Mesendoderm (in vitro differentiated cells): Measurements from ENCODE around the gene ST8SIA6.

Experiments
- DNase-seq: peaks from one replicate; pipeline ENCODE4 v3.0.0; 2013
- H2AK5ac ChIP-seq: 2 replicates; pipeline ENCODE4 v1.6.1; 2013; ENCODE audit warnings: low read length, inconsistent platforms
- H2BK120ac ChIP-seq: 2 replicates; pipeline ENCODE4 v1.6.1; 2013; ENCODE audit warnings: low read depth, mild to moderate bottlenecking, low read length, moderate library complexity, mixed read lengths
- H2BK15ac ChIP-seq: replicated peaks from 2 replicates; pipeline ENCODE4 v1.6.1; 2013; ENCODE audit warnings: low read depth, mild to moderate bottlenecking, moderate library complexity
- H2BK5ac ChIP-seq: 2 replicates; pipeline ENCODE4 v1.6.1; 2013; ENCODE audit warnings: low read length, inconsistent platforms
- H3K18ac ChIP-seq: 2 replicates; pipeline ENCODE4 v1.6.1; 2013; ENCODE audit warnings: mild to moderate bottlenecking, low read length, mixed read lengths
- H3K23ac ChIP-seq: one replicate; pipeline ENCODE4 v1.6.1; 2013; ENCODE audit warnings: low read length
- H3K27ac ChIP-seq: 2 replicates; pipeline ENCODE4 v1.5.1; 2013; ENCODE audit warnings: low read depth, mild to moderate bottlenecking, inconsistent platforms, low read length, moderate library complexity
- H3K27me3 ChIP-seq: 2 replicates; pipeline ENCODE4 v1.6.1; 2013; ENCODE audit warnings: low read length, control low read depth, mild to moderate bottlenecking, inconsistent platforms; ENCODE audit not compliant: insufficient read depth, poor library complexity
- H3K36me3 ChIP-seq: 2 replicates; pipeline ENCODE4 v1.6.1; 2013; ENCODE audit warnings: low read length, inconsistent platforms; ENCODE audit not compliant: control insufficient read depth, insufficient read depth
- H3K4ac ChIP-seq: one replicate; pipeline ENCODE4 v1.6.1; 2013; ENCODE audit warnings: low read depth, mild to moderate bottlenecking, low read length, moderate library complexity
- H3K4me1 ChIP-seq: 2 replicates; pipeline ENCODE4 v1.6.1; 2013; ENCODE audit warnings: low read depth, low read length, inconsistent platforms; ENCODE audit not compliant: control insufficient read depth
- H3K4me2 ChIP-seq: 2 replicates; pipeline ENCODE4 v1.6.1; 2013; ENCODE audit warnings: low read length
- H3K4me3 ChIP-seq: 2 replicates; pipeline ENCODE4 v1.5.1; 2013; ENCODE audit warnings: mild to moderate bottlenecking, low read length
- H3K56ac ChIP-seq: one replicate; pipeline ENCODE4 v1.6.1; 2013; ENCODE audit warnings: low read length
- H3K79me1 ChIP-seq: 2 replicates; pipeline ENCODE4 v1.6.1; 2013; ENCODE audit warnings: low read length, inconsistent platforms
- H3K79me2 ChIP-seq: 2 replicates; pipeline ENCODE4 v1.6.1; 2013; ENCODE audit warnings: mild to moderate bottlenecking, low read length; ENCODE audit not compliant: control insufficient read depth, insufficient read depth
- H3K9ac ChIP-seq: 2 replicates; pipeline ENCODE4 v1.6.1; 2013; ENCODE audit warnings: low read length, inconsistent platforms
- H4K5ac ChIP-seq: one replicate; pipeline ENCODE4 v1.6.1; 2013; ENCODE audit warnings: low read length
- H4K8ac ChIP-seq: one replicate; pipeline ENCODE4 v1.6.1; 2013; ENCODE audit warnings: low read depth, mild to moderate bottlenecking, control low read depth, low read length, moderate library complexity
- WGBS: extraction: QIAGEN DNeasy Blood & Tissue Kit; methylation state at CpG from one replicate; pipeline ENCODE4 v1.1.7; 2013; ENCODE audit warnings: low lambda C conversion rate, missing lambda C conversion rate; ENCODE audit not compliant: insufficient coverage; ENCODE audit errors: extremely low coverage; 5-methylcytosine and 5-hydroxymethylcytosine counted together

The ST8SIA6 gene

GRCh38 chr10:17368708-17369272, 85.6 kb downstream of the ST8SIA6 start:
- Histone ChIP-seq H4K8ac (no peak overlapping the region), H4K5ac (no peak overlapping the region), H3K4me2 (no peak overlapping the region), H3K9ac (no peak overlapping the region), H3K27me3 (no peaks in the 10 kb centered on the region), H3K27ac (no peak overlapping the region), H3K79me1 (no peaks in the 10 kb centered on the region), H2AK5ac (no peak overlapping the region), H3K36me3 (no peaks in the 10 kb centered on the region), H3K56ac (no peak overlapping the region), H3K4me1 (no peaks in the 10 kb centered on the region), H3K18ac (no peak overlapping the region), H2BK5ac (no peak overlapping the region), H3K4me3 (no peak overlapping the region), H3K4ac (no peak overlapping the region), H3K79me2 (no peaks in the 10 kb centered on the region), H2BK15ac (no peak overlapping the region), H3K23ac (no peak overlapping the region), H2BK120ac (no peak overlapping the region)
- no peak for DNase-seq
- 100% methylated on average over 2 of the region's 4 CpGs for WGBS

GRCh38 chr10:17366705-17367104, 87.7 kb downstream of the ST8SIA6 start:
- no peak overlapping the region for H3K23ac ChIP-seq
- H3K79me1 ChIP-seq: no peaks in the 10 kb centered on the region
- no peak overlapping the region for H2AK5ac ChIP-seq
- H4K8ac ChIP-seq: no peak overlapping the region
- H3K4ac ChIP-seq: no peak overlapping the region
- no peaks in the 10 kb centered on the region for H3K36me3 ChIP-seq
- H3K4me3 ChIP-seq: no peak overlapping the region
- H3K56ac ChIP-seq: no peak overlapping the region
- no peak overlapping the region for H3K4me2 ChIP-seq
- H3K79me2 ChIP-seq: no peaks in the 10 kb centered on the region
- H3K27me3 ChIP-seq: no peaks in the 10 kb centered on the region
- no peak overlapping the region for H2BK5ac ChIP-seq
- no peak overlapping the region for H2BK15ac ChIP-seq
- H4K5ac ChIP-seq: no peak overlapping the region
- H2BK120ac ChIP-seq: no peak overlapping the region
- no peak for DNase-seq
- H3K18ac ChIP-seq: no peak overlapping the region
- H3K9ac ChIP-seq: no peak overlapping the region
- no peaks in the 10 kb centered on the region for H3K4me1 ChIP-seq
- H3K27ac ChIP-seq: no peak overlapping the region

- Histone ChIP-seq H3K79me1 (no peaks in the 10 kb centered on the region), H3K23ac (no peak overlapping the region), H3K4me2 (no peak overlapping the region), H3K4me3 (no peak overlapping the region), H3K56ac (no peak overlapping the region), H3K18ac (no peak overlapping the region), H3K4me1 (no peaks in the 10 kb centered on the region), H2AK5ac (no peak overlapping the region), H4K5ac (no peak overlapping the region), H2BK5ac (no peak overlapping the region), H3K4ac (no peak overlapping the region), H3K36me3 (no peaks in the 10 kb centered on the region), H2BK120ac (no peak overlapping the region), H3K9ac (no peak overlapping the region), H3K27ac (no peak overlapping the region), H4K8ac (no peak overlapping the region), H3K79me2 (no peaks in the 10 kb centered on the region), H2BK15ac (no peak overlapping the region), H3K27me3 (no peaks in the 10 kb centered on the region)
- no CpG with 5 or more reads among the region's 1 CpG for whole genome bisulfite sequencing
- DNase-seq: no peak
Observed at GRCh38 chr10:17365402-17365801, 89.0 kb downstream of the ST8SIA6 start.

GRCh38 chr10:17358461-17358860, 95.9 kb downstream of the ST8SIA6 start:
- no peak overlapping the region for H3K23ac ChIP-seq
- no peaks in the 10 kb centered on the region for H3K27me3 ChIP-seq
- no peaks in the 10 kb centered on the region for H3K36me3 ChIP-seq
- no peak overlapping the region for H2AK5ac ChIP-seq
- H3K9ac ChIP-seq: no peak overlapping the region
- no peaks in the 10 kb centered on the region for H3K79me2 ChIP-seq
- H3K4me1 ChIP-seq: no peaks in the 10 kb centered on the region
- H4K8ac ChIP-seq: no peak overlapping the region
- no peak overlapping the region for H4K5ac ChIP-seq
- no peak overlapping the region for H2BK120ac ChIP-seq
- H3K56ac ChIP-seq: no peak overlapping the region
- no peak overlapping the region for H3K18ac ChIP-seq
- no peak overlapping the region for H3K27ac ChIP-seq
- H3K4me3 ChIP-seq: no peak overlapping the region
- no peak overlapping the region for H3K4ac ChIP-seq
- DNase-seq: no peak
- no peak overlapping the region for H2BK5ac ChIP-seq
- no peaks in the 10 kb centered on the region for H3K79me1 ChIP-seq
- H3K4me2 ChIP-seq: no peak overlapping the region
- no peak overlapping the region for H2BK15ac ChIP-seq
- no CpG with 5 or more reads among the region's 1 CpG for WGBS

- no peaks in the 10 kb centered on the region for H3K27me3 ChIP-seq
- H3K79me1 ChIP-seq: no peaks in the 10 kb centered on the region
- no peak overlapping the region for H2AK5ac ChIP-seq
- H4K5ac ChIP-seq: no peak overlapping the region
- no CpG with 5 or more reads among the region's 2 CpGs for WGBS
- H3K18ac ChIP-seq: no peak overlapping the region
- H2BK120ac ChIP-seq: no peak overlapping the region
- no peak overlapping the region for H2BK15ac ChIP-seq
- no peaks in the 10 kb centered on the region for H3K36me3 ChIP-seq
- H3K4me1 ChIP-seq: no peaks in the 10 kb centered on the region
- H3K27ac ChIP-seq: no peak overlapping the region
- H3K4me3 ChIP-seq: no peak overlapping the region
- H4K8ac ChIP-seq: no peak overlapping the region
- H3K79me2 ChIP-seq: no peaks in the 10 kb centered on the region
- H3K56ac ChIP-seq: no peak overlapping the region
- no peak overlapping the region for H3K4me2 ChIP-seq
- H3K23ac ChIP-seq: no peak overlapping the region
- H2BK5ac ChIP-seq: no peak overlapping the region
- H3K4ac ChIP-seq: no peak overlapping the region
- DNase-seq: no peak
- H3K9ac ChIP-seq: no peak overlapping the region
Observed at GRCh38 chr10:17357781-17358180, 96.6 kb downstream of the ST8SIA6 start.

- H3K4me1 ChIP-seq: no peaks in the 10 kb centered on the region
- no peak overlapping the region for H3K56ac ChIP-seq
- H3K9ac ChIP-seq: no peak overlapping the region
- no peak overlapping the region for H3K23ac ChIP-seq
- H4K8ac ChIP-seq: no peak overlapping the region
- no peak overlapping the region for H2BK5ac ChIP-seq
- DNase-seq: no peak
- H3K79me2 ChIP-seq: no peaks in the 10 kb centered on the region
- WGBS: no CpG with 5 or more reads among the region's 2 CpGs
- H3K79me1 ChIP-seq: no peaks in the 10 kb centered on the region
- no peak overlapping the region for H2BK120ac ChIP-seq
- H2AK5ac ChIP-seq: no peak overlapping the region
- H3K27me3 ChIP-seq: no peaks in the 10 kb centered on the region
- no peak overlapping the region for H3K18ac ChIP-seq
- no peak overlapping the region for H2BK15ac ChIP-seq
- H3K4me3 ChIP-seq: no peak overlapping the region
- H3K4ac ChIP-seq: no peak overlapping the region
- H4K5ac ChIP-seq: no peak overlapping the region
- H3K36me3 ChIP-seq: no peaks in the 10 kb centered on the region
- no peak overlapping the region for H3K4me2 ChIP-seq
- no peak overlapping the region for H3K27ac ChIP-seq
Observed at GRCh38 chr10:17356820-17357219, 97.6 kb downstream of the ST8SIA6 start.
